ENCODE data around the gene CYB5D1. TPM values are rescaled to one million over a fixed set of nuclear protein-coding genes. Genes with fewer than 3 reads are reported as not detected.

CYB5D1 gene
- total RNA-seq, 1 donor from 2014 or later = 9.2 TPM

DNA sequence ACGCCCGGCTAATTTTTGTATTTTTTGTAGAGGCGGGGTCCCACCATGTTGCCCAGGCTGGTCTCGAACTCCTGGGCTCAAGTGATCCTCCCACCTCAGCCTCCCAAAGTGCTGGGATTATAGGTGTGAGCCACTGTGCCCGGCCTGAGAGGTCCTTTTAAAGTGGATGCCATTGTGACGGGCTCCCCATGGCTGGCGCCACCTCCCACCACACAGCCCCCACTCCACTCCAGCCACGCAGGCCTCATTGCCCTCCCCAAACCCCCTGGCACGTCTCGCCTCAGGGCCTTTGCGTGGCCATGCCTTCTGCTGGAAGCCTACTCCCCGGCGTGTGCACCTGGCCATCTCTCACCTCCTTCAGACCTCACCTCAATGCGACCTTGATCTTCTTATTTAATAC, 35.7 kb upstream of the CYB5D1 start:
- Mint-ChIP-seq H3K4me3 (ENCODE audit: unreplicated experiment) (no peak overlapping the region), H3K36me3 (ENCODE audit: unreplicated experiment) (no peaks in the 10 kb centered on the region), H3K9me3 (ENCODE audit: unreplicated experiment) (no peaks in the 10 kb centered on the region), H3K4me1 (ENCODE audit: low read depth, unreplicated experiment) (no peaks in the 10 kb centered on the region), H3K27me3 (ENCODE audit: unreplicated experiment) (peaks cover 11% of the 10 kb centered on the region), H3K27ac (ENCODE audit: unreplicated experiment) (no peak overlapping the region)
- TF ChIP-seq, protein P1, sequence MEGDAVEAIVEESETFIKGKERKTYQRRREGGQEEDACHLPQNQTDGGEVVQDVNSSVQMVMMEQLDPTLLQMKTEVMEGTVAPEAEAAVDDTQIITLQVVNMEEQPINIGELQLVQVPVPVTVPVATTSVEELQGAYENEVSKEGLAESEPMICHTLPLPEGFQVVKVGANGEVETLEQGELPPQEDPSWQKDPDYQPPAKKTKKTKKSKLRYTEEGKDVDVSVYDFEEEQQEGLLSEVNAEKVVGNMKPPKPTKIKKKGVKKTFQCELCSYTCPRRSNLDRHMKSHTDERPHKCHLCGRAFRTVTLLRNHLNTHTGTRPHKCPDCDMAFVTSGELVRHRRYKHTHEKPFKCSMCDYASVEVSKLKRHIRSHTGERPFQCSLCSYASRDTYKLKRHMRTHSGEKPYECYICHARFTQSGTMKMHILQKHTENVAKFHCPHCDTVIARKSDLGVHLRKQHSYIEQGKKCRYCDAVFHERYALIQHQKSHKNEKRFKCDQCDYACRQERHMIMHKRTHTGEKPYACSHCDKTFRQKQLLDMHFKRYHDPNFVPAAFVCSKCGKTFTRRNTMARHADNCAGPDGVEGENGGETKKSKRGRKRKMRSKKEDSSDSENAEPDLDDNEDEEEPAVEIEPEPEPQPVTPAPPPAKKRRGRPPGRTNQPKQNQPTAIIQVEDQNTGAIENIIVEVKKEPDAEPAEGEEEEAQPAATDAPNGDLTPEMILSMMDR (IDR thresholded peaks at IDR 0.05; ENCODE audit: partially characterized antibody, unreplicated experiment) = no peak
- no peak for DNase-seq

DNA sequence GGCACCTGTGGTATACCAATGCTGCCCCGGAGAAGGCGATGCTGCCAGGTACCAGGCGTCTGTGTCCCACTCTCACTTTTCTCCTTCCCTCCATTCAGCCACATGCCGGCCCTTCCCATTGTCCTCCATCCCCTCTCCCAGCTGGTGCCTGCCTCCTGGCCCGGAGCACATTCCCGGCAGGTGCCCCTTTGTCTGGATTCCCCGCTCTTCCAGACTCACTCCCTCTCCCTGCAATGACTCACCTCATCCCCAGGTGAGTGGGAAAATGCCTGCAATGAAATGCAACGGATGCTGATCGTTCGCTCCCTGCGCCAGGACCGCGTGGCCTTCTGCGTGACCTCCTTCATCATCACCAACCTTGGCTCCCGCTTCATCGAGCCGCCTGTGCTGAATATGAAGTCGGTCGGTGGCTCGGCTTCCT, 34.2 kb upstream of the CYB5D1 start:
- peaks cover 11% of the 10 kb centered on the region for H3K27me3 Mint-ChIP-seq (ENCODE audit: unreplicated experiment)
- DNase-seq = no peak
- H3K27ac Mint-ChIP-seq (ENCODE audit: unreplicated experiment) = no peak overlapping the region
- H3K4me1 Mint-ChIP-seq (ENCODE audit: low read depth, unreplicated experiment) = no peaks in the 10 kb centered on the region
- no peaks in the 10 kb centered on the region for H3K9me3 Mint-ChIP-seq (ENCODE audit: unreplicated experiment)
- TF ChIP-seq, protein P1 (IDR thresholded peaks at IDR 0.05; ENCODE audit: partially characterized antibody, unreplicated experiment) = no peak
- H3K36me3 Mint-ChIP-seq (ENCODE audit: unreplicated experiment) = no peaks in the 10 kb centered on the region
- no peak overlapping the region for H3K4me3 Mint-ChIP-seq (ENCODE audit: unreplicated experiment)

DNA sequence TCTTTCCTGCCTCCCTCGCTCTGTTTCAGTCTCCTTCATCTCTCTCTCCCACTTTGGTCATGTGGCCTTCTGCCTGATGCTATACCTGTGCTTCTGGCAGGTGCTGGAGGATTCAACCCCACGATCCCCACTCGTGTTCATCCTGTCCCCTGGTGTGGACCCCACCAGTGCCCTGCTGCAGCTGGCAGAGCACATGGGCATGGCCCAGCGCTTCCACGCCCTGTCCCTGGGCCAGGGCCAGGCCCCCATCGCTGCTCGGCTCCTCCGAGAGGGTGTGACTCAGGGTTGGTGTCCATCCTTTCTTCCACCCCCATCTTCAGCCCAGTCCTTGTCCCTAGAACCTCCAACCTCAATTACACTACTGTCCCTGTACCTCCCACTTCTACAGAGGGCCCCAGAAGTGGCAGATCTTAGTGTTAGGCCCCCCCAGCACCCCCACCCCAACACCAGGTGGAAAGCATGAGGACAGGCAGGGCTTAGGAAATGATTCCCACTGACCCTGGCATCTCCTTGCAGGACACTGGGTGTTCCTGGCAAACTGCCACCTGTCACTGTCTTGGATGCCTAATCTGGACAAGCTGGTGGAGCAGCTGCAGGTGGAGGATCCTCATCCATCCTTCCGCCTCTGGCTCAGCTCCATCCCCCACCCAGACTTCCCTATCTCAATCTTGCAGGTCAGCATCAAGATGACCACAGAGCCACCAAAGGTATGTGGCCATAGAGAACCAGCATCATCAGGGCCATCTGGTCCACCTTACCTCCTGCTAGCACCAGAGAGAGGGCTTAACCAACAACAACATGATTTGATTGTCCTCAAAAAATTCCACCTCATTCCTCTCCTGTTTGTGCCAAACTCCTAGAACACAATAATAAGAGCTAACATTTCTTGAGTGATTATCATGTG, 33.5 kb upstream of the CYB5D1 start:
- Mint-ChIP-seq H3K27ac (ENCODE audit: unreplicated experiment) (no peak overlapping the region), H3K4me1 (ENCODE audit: low read depth, unreplicated experiment) (no peaks in the 10 kb centered on the region), H3K9me3 (ENCODE audit: unreplicated experiment) (no peaks in the 10 kb centered on the region), H3K27me3 (ENCODE audit: unreplicated experiment) (peaks cover 11% of the 10 kb centered on the region), H3K36me3 (ENCODE audit: unreplicated experiment) (no peaks in the 10 kb centered on the region), H3K4me3 (ENCODE audit: unreplicated experiment) (no peak overlapping the region)
- TF ChIP-seq, protein P1 (IDR thresholded peaks at IDR 0.05; ENCODE audit: partially characterized antibody, unreplicated experiment) = no peak
- no peak for DNase-seq

DNA sequence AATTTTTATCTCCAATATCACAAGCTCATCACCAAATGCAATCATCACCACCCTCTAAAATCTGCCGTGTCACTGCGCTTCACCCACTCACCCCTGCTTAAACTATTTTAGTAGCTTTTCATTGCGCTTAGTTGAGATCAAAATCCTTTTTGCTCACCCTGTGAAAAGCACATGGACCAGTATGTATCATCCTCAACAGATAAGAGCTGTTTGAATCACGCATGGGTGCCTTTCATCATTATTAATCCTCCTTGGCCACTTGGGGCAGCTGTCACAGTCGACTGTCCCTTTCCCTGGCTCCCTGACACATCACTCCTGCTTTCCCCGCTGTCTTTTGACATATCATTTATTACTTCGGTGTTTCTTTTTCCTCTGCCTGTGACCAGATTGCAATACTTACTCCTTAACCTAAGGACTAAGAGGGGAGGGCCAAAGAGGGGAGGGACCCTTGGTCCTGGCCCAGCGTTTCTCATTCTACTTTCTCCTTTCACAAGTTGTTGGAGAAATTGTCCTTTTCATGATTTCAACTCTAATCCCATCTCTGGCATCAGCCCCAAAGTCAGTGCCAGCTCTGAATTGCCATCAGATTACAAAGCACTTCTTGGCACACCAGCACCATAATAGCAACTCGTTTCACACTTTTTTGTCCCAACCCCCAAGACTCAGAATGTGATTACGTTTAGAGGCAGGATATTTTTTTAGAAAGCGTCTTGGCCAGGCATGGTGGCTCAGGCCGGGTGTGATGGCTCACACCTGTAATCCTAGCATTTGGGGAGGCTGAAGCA, 32.4 kb upstream of the CYB5D1 start:
- TF ChIP-seq, protein P1 (IDR thresholded peaks at IDR 0.05; ENCODE audit: partially characterized antibody, unreplicated experiment) = no peak
- no peak overlapping the region for H3K4me3 Mint-ChIP-seq (ENCODE audit: unreplicated experiment)
- H3K9me3 Mint-ChIP-seq (ENCODE audit: unreplicated experiment) = no peaks in the 10 kb centered on the region
- no peak for DNase-seq
- H3K27me3 Mint-ChIP-seq (ENCODE audit: unreplicated experiment) = peaks cover 9% of the 10 kb centered on the region
- H3K27ac Mint-ChIP-seq (ENCODE audit: unreplicated experiment) = no peak overlapping the region
- no peaks in the 10 kb centered on the region for H3K4me1 Mint-ChIP-seq (ENCODE audit: low read depth, unreplicated experiment)
- H3K36me3 Mint-ChIP-seq (ENCODE audit: unreplicated experiment) = no peaks in the 10 kb centered on the region

Data from glutamatergic neuron (in vitro differentiated cells).